ENCODE measurements around the gene NOTCH4. TPM values are rescaled to one million over a fixed set of nuclear protein-coding genes. Genes with fewer than 3 reads are reported as not detected.
A peak's percentile ranks its signal among the peaks of the same experiment; 100 is the strongest.

The NOTCH4 gene
- total and polyA plus RNA-seq, 8 donors, result 3.1 to 45.2 (median 5.9) TPM

DNA sequence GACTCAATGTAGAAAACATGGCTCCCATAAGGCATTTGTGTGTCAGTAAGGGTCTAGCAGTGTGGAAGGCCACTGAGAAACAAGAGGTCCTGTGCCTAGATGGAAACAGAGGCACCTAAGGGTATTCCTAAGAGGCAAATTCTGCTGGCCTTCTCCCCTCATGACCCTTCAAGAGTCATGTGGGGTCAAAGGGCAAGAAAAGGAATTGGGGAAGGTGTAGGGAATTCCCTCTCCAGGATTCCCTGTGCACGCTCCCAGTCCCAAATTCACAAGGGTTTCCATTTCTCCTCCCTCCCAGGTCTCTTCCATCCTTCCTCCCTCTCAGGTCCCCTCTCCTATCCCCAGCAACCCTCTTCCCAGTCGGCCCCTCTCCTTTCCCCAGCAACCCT lies 48.6 kb downstream of the NOTCH4 start:
- Histone ChIP-seq H3K27me3 (no peaks in the 10 kb centered on the region), H3K4me3 (peak overlapping the region in 3 of 4 donors; percentile 73 to 88 (median 75)), H3K27ac (peak overlapping the region in 1 of 4 donors; percentile 20), H3K36me3 (no peaks in the 10 kb centered on the region), H3K9me3 (no peaks in the 10 kb centered on the region), H3K4me1 (peaks cover 20 to 31% (median 24%) of the 10 kb centered on the region in 3 donors)
- intact Hi-C loops (cut with DNase I), result no loop called here
- DNase-seq (no peak), ATAC-seq (no peak), FAIRE-seq (no peak)
- 7 to 17% methylated on average over 2 of the region's 2 CpGs for WGBS, 2 donors
- TF ChIP-seq, protein P1, sequence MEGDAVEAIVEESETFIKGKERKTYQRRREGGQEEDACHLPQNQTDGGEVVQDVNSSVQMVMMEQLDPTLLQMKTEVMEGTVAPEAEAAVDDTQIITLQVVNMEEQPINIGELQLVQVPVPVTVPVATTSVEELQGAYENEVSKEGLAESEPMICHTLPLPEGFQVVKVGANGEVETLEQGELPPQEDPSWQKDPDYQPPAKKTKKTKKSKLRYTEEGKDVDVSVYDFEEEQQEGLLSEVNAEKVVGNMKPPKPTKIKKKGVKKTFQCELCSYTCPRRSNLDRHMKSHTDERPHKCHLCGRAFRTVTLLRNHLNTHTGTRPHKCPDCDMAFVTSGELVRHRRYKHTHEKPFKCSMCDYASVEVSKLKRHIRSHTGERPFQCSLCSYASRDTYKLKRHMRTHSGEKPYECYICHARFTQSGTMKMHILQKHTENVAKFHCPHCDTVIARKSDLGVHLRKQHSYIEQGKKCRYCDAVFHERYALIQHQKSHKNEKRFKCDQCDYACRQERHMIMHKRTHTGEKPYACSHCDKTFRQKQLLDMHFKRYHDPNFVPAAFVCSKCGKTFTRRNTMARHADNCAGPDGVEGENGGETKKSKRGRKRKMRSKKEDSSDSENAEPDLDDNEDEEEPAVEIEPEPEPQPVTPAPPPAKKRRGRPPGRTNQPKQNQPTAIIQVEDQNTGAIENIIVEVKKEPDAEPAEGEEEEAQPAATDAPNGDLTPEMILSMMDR (IDR thresholded peaks at IDR 0.05), result no peak

DNA sequence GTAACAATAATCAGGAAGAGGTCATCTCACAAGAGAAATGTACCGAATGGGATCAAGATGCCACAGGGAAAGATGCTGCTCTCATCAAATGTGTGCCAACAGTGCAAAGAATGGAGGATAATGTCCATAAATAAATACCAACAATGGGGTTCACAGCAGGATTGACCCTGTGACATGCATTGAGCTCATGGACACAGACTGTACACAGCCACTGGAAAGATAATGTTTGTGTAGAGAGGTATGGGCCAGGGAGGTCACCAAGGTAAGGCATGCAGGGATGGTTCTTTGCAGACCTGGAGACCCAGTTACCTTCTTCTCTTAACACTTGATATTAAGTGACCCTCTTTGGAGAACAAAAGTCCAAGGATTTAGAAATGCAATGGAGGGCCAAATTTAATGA lies 49.5 kb downstream of the NOTCH4 start:
- Histone ChIP-seq H3K36me3 (no peaks in the 10 kb centered on the region), H3K4me1 (peaks cover 16 to 25% (median 23%) of the 10 kb centered on the region in 3 donors), H3K27ac (no peak overlapping the region), H3K4me3 (no peak overlapping the region), H3K27me3 (no peaks in the 10 kb centered on the region), H3K9me3 (no peaks in the 10 kb centered on the region)
- FAIRE-seq (no peak), DNase-seq (no peak), ATAC-seq (no peak)
- 78 to 85% methylated on average over 1 of the region's 1 CpG for WGBS, 2 donors
- intact Hi-C loops (cut with DNase I), result no loop called here
- TF ChIP-seq, protein P1 (IDR thresholded peaks at IDR 0.05), result no peak

DNA sequence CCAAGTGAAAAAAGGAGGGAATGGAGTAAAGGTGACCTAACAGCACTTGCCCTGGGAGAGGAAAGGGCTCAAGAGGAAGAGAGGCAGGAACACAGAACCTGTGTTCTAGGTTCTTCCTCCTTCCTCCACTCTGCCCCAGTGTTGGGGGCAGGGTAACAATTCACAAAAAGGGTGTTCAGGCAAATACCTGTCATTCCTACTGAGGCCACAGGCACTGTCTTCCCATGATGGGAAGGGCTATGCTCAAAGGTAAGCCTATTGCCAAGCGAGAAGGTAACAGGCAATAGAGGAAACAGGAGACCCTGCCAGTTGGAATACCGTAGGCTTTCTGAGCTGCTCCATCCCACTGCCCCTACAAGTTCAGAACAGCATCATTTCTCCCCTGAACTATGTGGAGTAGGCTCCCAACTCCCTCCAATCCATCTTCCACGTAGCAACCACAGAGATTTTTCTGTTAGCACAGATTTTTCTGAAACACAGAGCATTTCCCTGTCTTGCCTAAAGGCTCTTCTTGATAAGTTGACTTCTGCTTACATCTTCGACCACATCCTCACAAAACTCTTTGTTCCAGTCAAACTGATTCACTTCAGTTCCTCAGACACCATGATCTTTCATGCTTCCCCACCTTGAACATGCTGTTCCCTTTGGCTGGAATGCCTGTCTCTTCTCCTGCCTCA lies 50.7 kb downstream of the NOTCH4 start:
- intact Hi-C loops (cut with DNase I), result no loop called here
- WGBS, 2 donors, result 77% methylated on average over 4 of the region's 4 CpGs
- no peak overlapping the region for H3K27ac ChIP-seq

DNA sequence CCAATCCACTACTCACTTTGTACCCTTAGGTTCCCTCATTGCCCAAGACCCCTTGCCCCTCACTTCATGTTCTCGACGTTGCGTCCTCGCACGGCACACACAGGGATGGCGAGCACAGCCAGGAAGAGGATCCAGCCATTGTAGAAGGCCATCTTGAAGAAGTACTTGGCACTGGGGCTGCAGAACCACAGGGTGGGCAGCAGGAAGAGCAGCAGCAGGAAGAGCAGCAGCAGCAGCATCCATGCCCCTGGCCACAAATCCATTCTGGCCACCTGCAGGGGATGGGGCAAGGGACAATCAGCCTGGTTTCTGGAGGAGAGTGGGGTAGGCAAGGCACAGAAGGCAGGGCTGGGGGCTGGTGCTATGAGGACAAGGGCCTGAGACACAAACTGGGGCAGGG lies 52.6 kb downstream of the NOTCH4 start:
- Histone ChIP-seq H3K4me3 (no peak overlapping the region), H3K4me1 (peaks cover 5 to 13% (median 9%) of the 10 kb centered on the region in 3 donors), H3K27ac (no peak overlapping the region), H3K27me3 (no peaks in the 10 kb centered on the region), H3K36me3 (no peaks in the 10 kb centered on the region), H3K9me3 (no peaks in the 10 kb centered on the region)
- WGBS, 2 donors, result 88 to 93% methylated on average over 6 of the region's 6 CpGs
- DNase-seq (peak in 1 of 6 donors; percentile 27), ATAC-seq (no peak), FAIRE-seq (no peak)
- TF ChIP-seq, protein P1 (IDR thresholded peaks at IDR 0.05), result no peak
- intact Hi-C loops (cut with DNase I), result no loop called here

More for the DNA sequence above, 50.7 kb downstream of the NOTCH4 start:
- Histone ChIP-seq H3K9me3 (no peaks in the 10 kb centered on the region), H3K4me3 (no peak overlapping the region), H3K4me1 (peaks cover 16 to 20% (median 19%) of the 10 kb centered on the region in 3 donors), H3K27me3 (no peaks in the 10 kb centered on the region), H3K36me3 (no peaks in the 10 kb centered on the region)
- FAIRE-seq (no peak), DNase-seq (no peak), ATAC-seq (no peak)
- TF ChIP-seq, protein P1 (IDR thresholded peaks at IDR 0.05), result no peak

DNA sequence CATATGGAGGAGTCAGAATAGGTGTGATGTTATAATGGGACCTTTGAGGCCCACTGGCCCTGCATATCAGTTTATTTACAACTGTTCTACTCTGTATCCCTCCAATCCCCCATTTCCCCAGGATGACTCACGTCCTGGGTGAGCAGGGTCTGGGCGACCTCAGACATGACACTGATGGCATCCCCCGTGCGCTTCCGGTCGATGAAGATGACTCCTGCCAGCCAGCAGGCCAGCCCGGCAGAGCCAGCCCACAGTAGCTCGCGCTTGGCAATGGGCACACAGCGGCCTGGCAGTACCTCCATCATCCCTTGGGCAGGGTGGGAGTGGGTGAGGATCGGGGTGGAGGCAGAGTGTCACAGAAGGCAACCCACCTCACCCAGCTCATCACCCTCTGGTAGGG lies 53.6 kb downstream of the NOTCH4 start:
- TF ChIP-seq, protein P1 (IDR thresholded peaks at IDR 0.05), result no peak
- DNase-seq (peak in 1 of 6 donors; percentile 45), FAIRE-seq (no peak), ATAC-seq (no peak)
- H3K36me3 ChIP-seq, result no peaks in the 10 kb centered on the region
- 96 to 97% methylated on average over 11 of the region's 11 CpGs for WGBS, 2 donors
- no peaks in the 10 kb centered on the region for H3K9me3 ChIP-seq
- intact Hi-C loops (cut with DNase I), result no loop called here
- H3K27ac ChIP-seq, result no peak overlapping the region
- H3K4me3 ChIP-seq, result no peak overlapping the region
- no peaks in the 10 kb centered on the region for H3K27me3 ChIP-seq
- H3K4me1 ChIP-seq, result peaks cover 5 to 11% (median 6%) of the 10 kb centered on the region in 3 donors

Data from pancreas (tissue), 10 donors.